Fibroblast of pulmonary artery (primary cell): ENCODE results near the gene CSMD2.

Source experiments
- DNase-seq: peaks from one replicate; pipeline ENCODE4 v3.0.0-alpha.2; 2010; ENCODE audit warnings: low read depth
- H3K4me3 ChIP-seq: replicated peaks from 2 replicates; pipeline ENCODE4 v1.5.1; 2011; ENCODE audit warnings: low read depth, mild to moderate bottlenecking, control low read depth, low read length, moderate library complexity
- CTCF ChIP-seq: IDR thresholded peaks from 2 replicates; pipeline ENCODE4 v1.5.1; 2011; ENCODE audit warnings: mild to moderate bottlenecking, control low read depth, low read length, inconsistent platforms; ENCODE audit errors: missing control alignments

Gene CSMD2

GRCh38 chr1:34050709-34051485 lies 114.1 kb downstream of the CSMD2 start:
- no peak for DNase-seq
- H3K4me3 ChIP-seq: no peak overlapping the region
- no peak for TF ChIP-seq CTCF

GRCh38 chr1:34049994-34050393 lies 115.0 kb downstream of the CSMD2 start:
- no peak overlapping the region for H3K4me3 ChIP-seq
- DNase-seq: no peak
- no peak for TF ChIP-seq CTCF

GRCh38 chr1:34049477-34049876 lies 115.6 kb downstream of the CSMD2 start:
- no peak overlapping the region for H3K4me3 ChIP-seq
- no peak for DNase-seq
- no peak for TF ChIP-seq CTCF

- no peak for TF ChIP-seq CTCF
- H3K4me3 ChIP-seq: no peak overlapping the region
- DNase-seq: no peak
Measured at GRCh38 chr1:34037856-34038255, 127.2 kb downstream of the CSMD2 start.

GRCh38 chr1:34037109-34037508 lies 127.9 kb downstream of the CSMD2 start:
- H3K4me3 ChIP-seq: no peak overlapping the region
- no peak for DNase-seq
- TF ChIP-seq CTCF: no peak

GRCh38 chr1:34034036-34034435 lies 131.0 kb downstream of the CSMD2 start:
- H3K4me3 ChIP-seq: no peak overlapping the region
- no peak for DNase-seq
- TF ChIP-seq CTCF: no peak

GRCh38 chr1:34029954-34030353 lies 135.1 kb downstream of the CSMD2 start:
- no peak for DNase-seq
- no peak overlapping the region for H3K4me3 ChIP-seq
- TF ChIP-seq CTCF: no peak
